A673 (cell line): ENCODE data around the gene TRPM8. TPM values are rescaled to one million over a fixed set of nuclear protein-coding genes. Genes with fewer than 3 reads are reported as not detected.

Experiments
- BruUV-seq: library from RNA; stranded (reverse); fragments of 400-500 nt; replicated peaks from 2 replicates; lab custom pipeline; 2021; lab: Mats Ljungman, UMichigan
- CTCF ChIA-PET: fragments of 300-600 bp; sonication (Branson Sonifier 250); formaldehyde crosslinking; loops from one replicate; lab custom pipeline; 2022; ENCODE audit warnings: antibody characterized with exemption; lab: Charles Lee
- POLR2A ChIA-PET: fragments of 300-600 bp; sonication (Branson Sonifier 250); formaldehyde crosslinking; loops from one replicate; lab custom pipeline; 2022; ENCODE audit warnings: antibody characterized with exemption; ENCODE audit not compliant: low non-redundant PET; lab: Charles Lee
- DNase-seq: peaks from one replicate; pipeline ENCODE4 v3.0.0-alpha.2; 2015; ENCODE audit warnings: low spot score
- H3K27ac ChIP-seq: fragments of 200-600 bp; sonication (generic); 2 replicates; pipeline ENCODE4 v1.5.1; 2016; ENCODE audit warnings: mixed run types, low read depth, mild to moderate bottlenecking, mixed read lengths, antibody characterized with exemption, low read length; ENCODE audit not compliant: poor library complexity, severe bottlenecking
- H3K27me3 ChIP-seq: fragments of 200-600 bp; sonication (generic); replicated peaks from 2 replicates; pipeline ENCODE4 v1.6.1; 2017; ENCODE audit warnings: mixed run types, low read depth, mild to moderate bottlenecking, mixed read lengths, antibody characterized with exemption, low read length; ENCODE audit not compliant: insufficient read depth, poor library complexity
- H3K36me3 ChIP-seq: fragments of 200-600 bp; sonication (generic); 2 replicates; pipeline ENCODE4 v1.6.1; 2016; ENCODE audit warnings: mixed run types, mild to moderate bottlenecking, mixed read lengths, antibody characterized with exemption, low read length; ENCODE audit not compliant: insufficient read depth, poor library complexity, severe bottlenecking
- H3K4me1 ChIP-seq: fragments of 200-600 bp; sonication (generic); 2 replicates; pipeline ENCODE4 v1.6.1; 2017; ENCODE audit warnings: mixed run types, mild to moderate bottlenecking, mixed read lengths, antibody characterized with exemption, low read length; ENCODE audit not compliant: insufficient read depth, poor library complexity, severe bottlenecking
- H3K4me3 ChIP-seq: fragments of 200-600 bp; sonication (generic); 2 replicates; pipeline ENCODE4 v1.5.1; 2016; ENCODE audit warnings: low read depth, mixed run types, mild to moderate bottlenecking, mixed read lengths, low read length; ENCODE audit not compliant: poor library complexity, severe bottlenecking
- H3K9me3 ChIP-seq: fragments of 200-600 bp; sonication (generic); 2 replicates; pipeline ENCODE4 v1.6.1; 2016; ENCODE audit warnings: mixed run types, low read depth, mild to moderate bottlenecking, mixed read lengths, antibody characterized with exemption, low read length; ENCODE audit not compliant: poor library complexity, severe bottlenecking
- CTCF ChIP-seq: fragments of 300-800, 200-600 bp; sonication (generic); conservative IDR thresholded peaks from 2 replicates; pipeline ENCODE4 v1.5.1; 2017; ENCODE audit warnings: low read depth, mild to moderate bottlenecking, antibody characterized with exemption, low read length, moderate library complexity, mixed read lengths
- EZH2 ChIP-seq: fragments of 200-600 bp; sonication (generic); IDR thresholded peaks from 2 replicates; pipeline ENCODE4 v1.6.1; 2017; ENCODE audit warnings: borderline replicate concordance, low read depth, mild to moderate bottlenecking, mixed read lengths, antibody characterized with exemption, low read length; ENCODE audit not compliant: poor library complexity, severe bottlenecking
- intact Hi-C: fragments of 100-400 bp; cut with micrococcal nuclease; formaldehyde crosslinking; loops from one replicate; pipeline ENCODE4 v1.10.0; 2022; ENCODE audit not compliant: unreplicated experiment
- total RNA-seq: library from RNA; stranded (reverse); gene quantifications from 2 replicates; pipeline ENCODE4 v1.2.3, GENCODE V29; 2021

TRPM8 gene
- total RNA-seq, 1 experiment from 2014 or later, result 8.9 TPM

GRCh38 chr2:233960203-233960602 is 43.0 kb downstream of the TRPM8 start:
- no peak overlapping the region for H3K4me3 ChIP-seq
- H3K36me3 ChIP-seq, result no peaks in the 10 kb centered on the region
- no peak overlapping the region for H3K27ac ChIP-seq
- TF ChIP-seq CTCF, result no peak
- TF ChIP-seq EZH2, result no peak
- no TSS peak for BruUV-seq
- intact Hi-C loops, result no loop called here
- ChIA-PET CTCF (no interaction called here), POLR2A (no interaction called here)
- H3K27me3 ChIP-seq, result no peaks in the 10 kb centered on the region
- H3K9me3 ChIP-seq, result no peaks in the 10 kb centered on the region
- DNase-seq, result no peak
- H3K4me1 ChIP-seq, result no peaks in the 10 kb centered on the region

DNA sequence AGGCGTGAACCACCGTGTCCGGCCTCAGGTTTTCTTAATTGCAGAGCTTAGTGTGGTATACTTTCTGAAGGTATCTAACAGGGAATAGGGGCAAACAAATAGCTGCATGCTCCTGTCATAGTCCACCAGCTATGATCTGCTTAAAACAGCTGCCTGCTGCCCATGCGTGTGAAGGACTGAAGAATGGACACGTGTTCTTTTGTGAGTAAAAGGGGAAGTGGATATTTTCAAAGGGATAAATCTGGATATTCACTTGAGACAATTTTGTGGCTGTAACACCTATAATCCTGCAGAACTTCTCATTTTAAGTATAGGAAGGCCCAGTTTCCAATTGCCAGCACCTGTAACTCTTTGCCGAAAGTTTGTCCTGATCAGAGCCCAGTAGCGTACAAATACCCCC is 44.7 kb downstream of the TRPM8 start:
- Histone ChIP-seq H3K27me3 (no peaks in the 10 kb centered on the region), H3K4me1 (no peaks in the 10 kb centered on the region), H3K36me3 (no peaks in the 10 kb centered on the region), H3K27ac (no peak overlapping the region), H3K4me3 (no peak overlapping the region), H3K9me3 (no peaks in the 10 kb centered on the region)
- intact Hi-C loops, result no loop called here
- ChIA-PET POLR2A (no interaction called here), CTCF (no interaction called here)
- no peak for DNase-seq
- no TSS peak for BruUV-seq
- no peak for TF ChIP-seq EZH2
- TF ChIP-seq CTCF, result no peak

DNA sequence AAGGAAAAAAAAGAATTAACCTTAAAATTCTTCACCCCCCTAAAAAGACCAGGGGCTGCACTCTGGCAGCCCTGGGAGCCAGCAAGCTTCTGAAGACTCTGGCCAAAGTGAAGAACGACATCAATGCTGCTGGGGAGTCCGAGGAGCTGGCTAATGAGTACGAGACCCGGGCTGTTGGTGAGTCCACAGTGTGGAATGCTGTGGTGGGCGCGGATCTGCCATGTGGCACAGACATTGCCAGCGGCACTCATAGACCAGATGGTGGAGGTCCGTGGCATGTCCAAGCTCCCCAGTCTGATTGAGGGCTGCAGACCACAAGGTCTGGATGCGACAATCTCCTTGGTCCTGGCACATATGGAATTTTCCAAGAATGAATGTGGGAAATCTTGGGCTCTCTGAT is 47.4 kb downstream of the TRPM8 start:
- Histone ChIP-seq H3K4me3 (no peak overlapping the region), H3K9me3 (no peaks in the 10 kb centered on the region), H3K4me1 (no peaks in the 10 kb centered on the region), H3K27me3 (no peaks in the 10 kb centered on the region), H3K36me3 (no peaks in the 10 kb centered on the region), H3K27ac (no peak overlapping the region)
- TF ChIP-seq EZH2, result no peak
- no peak for TF ChIP-seq CTCF
- ChIA-PET POLR2A (no interaction called here), CTCF (no interaction called here)
- DNase-seq, result no peak
- no TSS peak for BruUV-seq
- intact Hi-C loops, result no loop called here
